AG09319 (cell line): ENCODE measurements around the gene KIAA1217.

Source experiments
- DNase-seq: peaks from one replicate; pipeline ENCODE4 v3.0.0-alpha.2; 2010; ENCODE audit warnings: low read depth; ENCODE audit errors: extremely low read depth
- CTCF ChIP-seq: IDR thresholded peaks from 2 replicates; pipeline ENCODE4 v1.5.1; 2011; ENCODE audit warnings: low read depth, mild to moderate bottlenecking, inconsistent platforms, low read length, moderate library complexity

KIAA1217 gene

GRCh38 chr10:24353319-24353718 is 144.4 kb downstream of the KIAA1217 start:
- DNase-seq = no peak
- TF ChIP-seq CTCF = no peak

GRCh38 chr10:24355056-24355688 is 146.2 kb downstream of the KIAA1217 start:
- no peak for TF ChIP-seq CTCF
- DNase-seq = no peak

GRCh38 chr10:24357344-24358004 is 148.5 kb downstream of the KIAA1217 start:
- no peak for DNase-seq
- no peak for TF ChIP-seq CTCF

- TF ChIP-seq CTCF = no peak
- no peak for DNase-seq
Measured at GRCh38 chr10:24358022-24358421, 149.1 kb downstream of the KIAA1217 start.

- DNase-seq = no peak
Measured at GRCh38 chr10:24360282-24361127, 151.6 kb downstream of the KIAA1217 start.

GRCh38 chr10:24363070-24363469 is 154.1 kb downstream of the KIAA1217 start:
- no peak for TF ChIP-seq CTCF
- DNase-seq = no peak

More at GRCh38 chr10:24360282-24361127, 151.6 kb downstream of the KIAA1217 start:
- TF ChIP-seq CTCF = peak; percentile 83

GRCh38 chr10:24367688-24368087 is 158.8 kb downstream of the KIAA1217 start:
- DNase-seq = no peak
- TF ChIP-seq CTCF = no peak
